PC-9 (cell line): ENCODE measurements around the gene ZFR2. TPM values are rescaled to one million over a fixed set of nuclear protein-coding genes. Genes with fewer than 3 reads are reported as not detected.

Experiments
- BruUV-seq: library from RNA; stranded (reverse); fragments of 400-500 nt; replicated peaks from 2 replicates; lab custom pipeline; 2021; lab: Mats Ljungman, UMichigan
- CTCF ChIA-PET: fragments of 300-600 bp; sonication (Branson Sonifier 250); formaldehyde crosslinking; loops from one replicate; lab custom pipeline; 2022; ENCODE audit warnings: antibody characterized with exemption; lab: Charles Lee
- POLR2A ChIA-PET: fragments of 300-600 bp; sonication (Branson Sonifier 250); formaldehyde crosslinking; loops from one replicate; lab custom pipeline; 2022; ENCODE audit warnings: antibody characterized with exemption; ENCODE audit not compliant: unreplicated experiment; lab: Charles Lee
- DNase-seq, 2 experiments: peaks; one replicate each; pipeline versions ENCODE4 v3.0.0 to v3.0.0-alpha.2; 2015 to 2022; ENCODE audit warnings: mixed read lengths in 1 of 2
- H2AFZ ChIP-seq: fragments of 200-600 bp; sonication (generic); 2 replicates; pipeline ENCODE4 v1.8.1; 2017; ENCODE audit warnings: antibody characterized with exemption
- H3F3A ChIP-seq: fragments of 200-600 bp; sonication (generic); 2 replicates; pipeline ENCODE4 v1.8.1; 2017; ENCODE audit warnings: antibody characterized with exemption, mild to moderate bottlenecking, low read depth; ENCODE audit not compliant: insufficient read depth
- H3K27ac ChIP-seq: fragments of 200-600 bp; sonication (generic); 2 replicates; pipeline ENCODE4 v1.6.1; 2016; ENCODE audit warnings: mixed run types
- H3K27me3 ChIP-seq: fragments of 200-600 bp; sonication (generic); 2 replicates; pipeline ENCODE4 v1.6.1; 2016; ENCODE audit warnings: low read depth, mixed run types; ENCODE audit not compliant: insufficient read depth
- H3K36me3 ChIP-seq: fragments of 200-600 bp; sonication (generic); 2 replicates; pipeline ENCODE4 v1.6.1; 2016; ENCODE audit warnings: low read depth, mixed run types
- H3K4me1 ChIP-seq: fragments of 200-600 bp; sonication (generic); replicated peaks from 2 replicates; pipeline ENCODE4 v1.6.1; 2016; ENCODE audit warnings: mixed run types; ENCODE audit not compliant: insufficient read depth
- H3K4me2 ChIP-seq: fragments of 200-600 bp; sonication (generic); 2 replicates; pipeline ENCODE4 v1.6.1; 2017; ENCODE audit warnings: mixed run types
- H3K4me3 ChIP-seq: fragments of 200-600 bp; sonication (generic); 2 replicates; pipeline ENCODE4 v1.6.1; 2016; ENCODE audit warnings: mixed run types
- H3K79me2 ChIP-seq: fragments of 200-600 bp; sonication (generic); 2 replicates; pipeline ENCODE4 v1.6.1; 2017; ENCODE audit warnings: low read depth, mixed run types
- H3K9me2 ChIP-seq: fragments of 200-600 bp; sonication (generic); 2 replicates; pipeline ENCODE4 v1.8.1; 2017; ENCODE audit warnings: mild to moderate bottlenecking; ENCODE audit not compliant: insufficient read depth
- H3K9me3 ChIP-seq: fragments of 200-600 bp; sonication (generic); 2 replicates; pipeline ENCODE4 v1.8.1; 2016; ENCODE audit warnings: low read depth; ENCODE audit not compliant: insufficient read depth
- H4K20me1 ChIP-seq: fragments of 200-600 bp; sonication (generic); 2 replicates; pipeline ENCODE4 v1.8.1; 2017; ENCODE audit not compliant: insufficient read depth
- CTCF ChIP-seq: fragments of 200-600 bp; sonication (generic); conservative IDR thresholded peaks from 2 replicates; pipeline ENCODE4 v1.6.1; 2017; ENCODE audit warnings: mixed run types, antibody characterized with exemption, mild to moderate bottlenecking, moderate library complexity
- EZH2 ChIP-seq: fragments of 200-600 bp; sonication (generic); IDR thresholded peaks from 2 replicates; pipeline ENCODE4 v1.8.0; 2017; ENCODE audit warnings: antibody characterized with exemption, low read depth
- intact Hi-C: fragments of 100-400 bp; cut with micrococcal nuclease; formaldehyde crosslinking; loops from one replicate; pipeline ENCODE4 v1.10.0; 2022; ENCODE audit not compliant: unreplicated experiment
- total RNA-seq: library from RNA; stranded (reverse); gene quantifications from 2 replicates; pipeline ENCODE4 v1.2.3, GENCODE V29; 2021

Gene ZFR2
- total RNA-seq, 1 experiment from 2014 or later: not detected

GRCh38 chr19:3910105-3910504 is 41.3 kb upstream of the ZFR2 start:
- H3K9me3 ChIP-seq: no peaks in the 10 kb centered on the region
- no peak overlapping the region for H3K4me3 ChIP-seq
- H3K9me2 ChIP-seq: no peaks in the 10 kb centered on the region
- no TSS peak for BruUV-seq
- H3K4me2 ChIP-seq: no peak overlapping the region
- H3K27ac ChIP-seq: no peak overlapping the region
- CTCF ChIA-PET: no interaction called here
- peaks cover 18% of the 10 kb centered on the region for H3K27me3 ChIP-seq
- no peaks in the 10 kb centered on the region for H4K20me1 ChIP-seq
- no peak for DNase-seq
- no peaks in the 10 kb centered on the region for H3K4me1 ChIP-seq
- TF ChIP-seq EZH2 (no peak), CTCF (no peak)
- no peaks in the 10 kb centered on the region for H3K36me3 ChIP-seq
- H3K79me2 ChIP-seq: no peaks in the 10 kb centered on the region
- H3F3A ChIP-seq: no peaks in the 10 kb centered on the region
- POLR2A ChIA-PET: no interaction called here
- intact Hi-C loops: no loop called here
- no peak overlapping the region for H2AFZ ChIP-seq

- Histone ChIP-seq H4K20me1 (no peaks in the 10 kb centered on the region), H3F3A (no peaks in the 10 kb centered on the region), H2AFZ (no peak overlapping the region), H3K4me2 (no peak overlapping the region), H3K27ac (no peak overlapping the region), H3K79me2 (no peaks in the 10 kb centered on the region), H3K36me3 (no peaks in the 10 kb centered on the region), H3K4me3 (no peak overlapping the region), H3K27me3 (peaks cover 23% of the 10 kb centered on the region), H3K4me1 (no peaks in the 10 kb centered on the region), H3K9me3 (no peaks in the 10 kb centered on the region), H3K9me2 (no peaks in the 10 kb centered on the region)
- no TSS peak for BruUV-seq
- intact Hi-C loops: no loop called here
- no peak for TF ChIP-seq CTCF
- TF ChIP-seq EZH2: no peak
- CTCF ChIA-PET: no interaction called here
- DNase-seq: no peak
- POLR2A ChIA-PET: no interaction called here
These were observed 39.6 kb upstream of the ZFR2 start for GRCh38 chr19:3908266-3909054.

GRCh38 chr19:3907626-3908265 is 38.9 kb upstream of the ZFR2 start:
- Histone ChIP-seq H3K27ac (no peak overlapping the region), H3K4me2 (no peak overlapping the region), H3K4me1 (no peaks in the 10 kb centered on the region), H3K4me3 (no peak overlapping the region), H3F3A (no peaks in the 10 kb centered on the region), H3K27me3 (peaks cover 29% of the 10 kb centered on the region), H3K79me2 (no peaks in the 10 kb centered on the region), H3K9me3 (no peaks in the 10 kb centered on the region), H3K36me3 (no peaks in the 10 kb centered on the region), H2AFZ (no peak overlapping the region), H3K9me2 (no peaks in the 10 kb centered on the region), H4K20me1 (no peaks in the 10 kb centered on the region)
- POLR2A ChIA-PET: no interaction called here
- TF ChIP-seq EZH2: no peak
- TF ChIP-seq CTCF: no peak
- BruUV-seq: no TSS peak
- intact Hi-C loops: no loop called here
- no peak for DNase-seq
- CTCF ChIA-PET: no interaction called here
